Stimulated activated CD4-positive, alpha-beta T cell treated with anti-CD3 and anti-CD28 coated beads, Interleukin-2, amount 100 ng/mL, for 24 hours (primary cell): ENCODE measurements around the gene ATP6V0E2.
"Not testable (repeated sequence)": the region's sequence is repeated elsewhere in the genome, so short reads cannot be mapped to it uniquely, and the experiment has no call there.

Experiments
- DNase-seq, 2 donors: peaks; one replicate each; pipeline ENCODE4 v3.0.0-alpha.2; 2020

The ATP6V0E2 gene

DNA sequence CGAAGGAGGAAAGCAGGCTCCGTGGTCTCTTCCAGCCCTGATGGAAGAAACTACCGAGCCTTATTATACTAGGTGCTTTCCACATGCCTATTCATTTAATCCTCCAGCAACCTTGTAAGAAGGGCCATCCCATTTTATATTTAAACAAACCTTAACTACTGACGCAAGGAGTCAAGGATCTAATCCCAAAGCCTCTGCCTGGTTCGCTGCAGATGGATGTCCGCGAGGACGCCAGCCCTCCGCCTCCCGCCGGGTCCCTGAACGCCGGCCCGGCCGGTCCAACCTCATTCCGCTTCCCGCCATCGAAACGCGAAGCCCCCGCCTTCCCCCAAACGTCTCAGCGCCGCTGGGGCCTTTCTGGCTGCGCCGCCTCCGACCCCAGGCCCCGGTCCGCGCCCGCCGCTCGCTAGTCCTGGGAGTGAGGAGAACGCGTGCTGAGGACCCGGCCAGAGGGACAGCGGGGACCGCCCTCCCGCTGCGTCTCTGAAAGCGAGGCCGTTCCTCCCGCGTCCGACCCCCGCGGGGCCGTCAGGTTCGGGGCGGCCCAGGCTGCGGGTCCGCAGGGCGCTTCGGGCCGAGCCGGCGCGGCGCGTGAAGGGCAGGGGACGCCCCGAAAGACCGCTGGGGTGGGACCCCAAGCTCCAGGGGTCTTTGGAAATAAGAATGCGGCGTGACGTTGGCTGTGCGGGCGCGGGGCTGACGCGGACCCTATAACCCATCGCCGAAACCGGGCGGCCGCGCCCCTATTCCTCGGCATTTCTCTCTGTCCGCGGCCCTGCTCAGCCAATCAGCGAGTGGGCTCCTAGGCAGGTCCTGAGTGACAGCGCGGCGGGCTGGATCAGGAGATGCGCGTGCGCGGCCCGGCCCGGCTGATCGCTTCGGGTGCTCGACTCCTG is at the start of gene ATP6V0E2:
Gene ATP6V0E2, plus strand, starts transcription at position 896 of the 896 bp plus-strand sequence. CDS start 97 bp downstream, outside the sequence.
- peak; percentile 93 to 96 for DNase-seq

DNA sequence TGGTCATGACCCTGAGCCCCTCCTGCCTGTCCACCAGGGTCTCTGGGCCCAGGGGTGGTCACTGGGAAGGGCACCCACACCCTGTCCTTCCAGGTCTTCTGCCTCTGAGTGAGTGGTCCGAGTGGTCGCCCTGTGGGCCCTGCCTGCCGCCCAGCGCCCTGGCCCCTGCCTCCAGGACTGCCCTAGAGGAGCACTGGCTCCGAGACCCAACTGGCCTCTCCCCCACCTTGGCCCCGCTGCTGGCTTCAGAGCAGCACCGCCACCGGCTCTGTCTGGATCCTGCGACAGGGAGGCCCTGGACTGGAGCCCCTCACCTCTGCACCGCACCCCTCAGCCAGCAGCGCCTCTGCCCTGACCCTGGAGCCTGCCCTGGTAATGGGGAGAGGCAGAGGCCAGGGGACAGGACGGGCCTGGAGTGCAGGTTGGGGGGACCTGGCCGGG is 49.4 kb upstream of the ATP6V0E2 start:
- DNase-seq, result no peak

DNA sequence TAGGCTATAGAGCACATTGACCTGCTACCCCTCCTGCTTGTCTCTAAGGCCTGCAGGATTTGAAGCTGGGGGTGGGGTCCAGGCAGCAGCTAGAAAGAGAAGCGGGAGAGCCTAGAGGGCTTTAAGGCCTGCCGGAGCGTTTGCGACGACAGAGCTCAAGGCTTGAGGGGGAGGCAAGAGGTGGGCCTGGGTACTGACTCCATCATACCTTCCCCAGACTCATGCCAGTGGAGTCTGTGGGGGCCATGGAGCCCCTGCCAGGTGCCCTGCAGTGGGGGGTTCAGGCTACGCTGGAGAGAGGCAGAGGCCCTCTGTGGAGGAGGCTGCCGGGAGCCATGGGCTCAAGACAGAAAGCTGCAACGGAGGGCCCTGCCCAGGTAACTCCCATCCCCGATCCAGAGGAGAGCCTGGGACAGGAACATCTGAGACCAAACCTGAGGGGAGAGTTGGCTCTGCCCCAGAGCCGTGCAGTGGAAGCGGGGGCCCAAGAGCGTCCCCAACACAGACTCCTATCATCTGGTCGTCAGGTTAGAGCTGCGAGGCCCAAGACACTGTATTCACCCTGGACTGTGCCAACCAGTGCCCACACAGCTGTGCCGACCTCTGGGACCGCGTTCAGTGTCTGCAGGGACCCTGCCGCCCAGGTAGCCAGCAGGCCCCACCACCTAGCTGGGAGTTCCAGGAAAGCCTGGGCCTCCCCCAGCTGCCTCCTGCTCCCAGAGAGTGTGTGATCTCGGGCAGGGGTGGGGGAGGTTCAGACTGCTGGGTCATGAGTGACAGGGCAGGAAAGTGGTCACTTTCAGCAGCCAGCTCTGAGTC is 48.8 kb upstream of the ATP6V0E2 start:
- no peak for DNase-seq

DNA sequence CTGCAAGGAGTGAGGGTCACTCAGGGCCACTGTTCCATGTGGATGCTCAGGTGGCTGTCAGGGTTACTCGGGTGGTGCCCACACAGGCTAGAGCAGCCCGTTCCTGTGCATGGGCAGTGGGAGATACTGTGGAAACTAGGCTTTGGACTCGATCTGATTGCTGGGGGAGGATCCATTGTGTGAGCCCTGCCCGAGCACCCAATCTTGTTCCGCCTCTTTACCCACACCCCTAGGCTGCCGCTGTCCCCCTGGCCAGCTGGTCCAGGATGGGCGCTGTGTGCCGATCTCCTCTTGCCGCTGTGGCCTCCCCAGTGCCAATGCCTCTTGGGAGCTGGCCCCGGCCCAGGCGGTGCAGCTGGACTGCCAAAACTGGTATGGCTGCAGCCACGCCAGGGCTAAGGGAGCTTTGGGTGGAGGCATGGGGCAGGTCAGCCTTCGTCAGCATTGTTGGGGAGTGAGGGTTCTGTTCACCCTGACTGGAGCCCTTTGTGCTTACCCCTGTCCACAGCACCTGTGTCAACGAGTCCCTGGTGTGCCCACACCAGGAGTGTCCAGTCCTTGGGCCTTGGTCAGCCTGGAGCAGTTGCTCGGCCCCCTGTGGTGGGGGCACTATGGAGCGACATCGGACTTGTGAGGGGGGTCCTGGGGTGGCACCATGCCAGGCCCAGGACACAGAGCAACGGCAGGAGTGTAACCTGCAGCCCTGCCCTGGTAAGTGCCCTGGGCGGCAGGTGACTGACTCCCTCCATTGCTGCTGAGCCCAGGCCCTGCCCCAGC is 48.0 kb upstream of the ATP6V0E2 start:
- DNase-seq, result no peak

DNA sequence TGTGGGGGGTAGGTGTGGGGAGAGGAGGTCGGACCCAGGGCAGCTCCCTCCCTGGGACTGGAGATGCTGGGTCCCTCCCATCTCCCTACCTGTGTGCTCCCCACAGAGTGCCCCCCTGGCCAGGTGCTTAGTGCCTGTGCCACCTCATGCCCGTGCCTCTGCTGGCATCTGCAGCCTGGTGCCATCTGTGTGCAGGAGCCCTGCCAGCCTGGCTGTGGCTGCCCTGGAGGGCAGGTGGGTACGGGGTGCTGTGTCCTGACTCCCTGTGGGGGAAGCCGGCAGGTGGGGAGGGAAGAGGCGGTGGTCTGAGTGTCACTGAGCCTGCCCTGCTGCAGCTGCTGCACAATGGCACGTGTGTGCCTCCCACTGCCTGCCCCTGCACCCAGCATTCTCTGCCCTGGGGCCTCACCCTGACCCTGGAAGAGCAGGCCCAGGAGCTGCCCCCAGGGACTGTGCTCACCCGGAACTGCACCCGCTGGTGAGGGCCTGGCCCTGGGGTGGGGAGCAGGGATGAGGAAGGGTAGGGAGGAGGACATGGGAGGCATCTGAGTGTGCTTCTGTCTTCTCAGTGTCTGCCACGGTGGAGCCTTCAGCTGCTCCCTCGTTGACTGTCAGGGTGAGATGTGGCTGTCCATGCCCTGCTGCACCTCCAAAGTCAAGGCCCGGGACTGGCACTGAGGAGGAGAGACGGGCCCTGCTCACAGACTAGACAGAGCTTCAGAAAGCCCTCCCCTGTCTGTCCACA is 47.3 kb upstream of the ATP6V0E2 start:
- DNase-seq, result no peak

DNA sequence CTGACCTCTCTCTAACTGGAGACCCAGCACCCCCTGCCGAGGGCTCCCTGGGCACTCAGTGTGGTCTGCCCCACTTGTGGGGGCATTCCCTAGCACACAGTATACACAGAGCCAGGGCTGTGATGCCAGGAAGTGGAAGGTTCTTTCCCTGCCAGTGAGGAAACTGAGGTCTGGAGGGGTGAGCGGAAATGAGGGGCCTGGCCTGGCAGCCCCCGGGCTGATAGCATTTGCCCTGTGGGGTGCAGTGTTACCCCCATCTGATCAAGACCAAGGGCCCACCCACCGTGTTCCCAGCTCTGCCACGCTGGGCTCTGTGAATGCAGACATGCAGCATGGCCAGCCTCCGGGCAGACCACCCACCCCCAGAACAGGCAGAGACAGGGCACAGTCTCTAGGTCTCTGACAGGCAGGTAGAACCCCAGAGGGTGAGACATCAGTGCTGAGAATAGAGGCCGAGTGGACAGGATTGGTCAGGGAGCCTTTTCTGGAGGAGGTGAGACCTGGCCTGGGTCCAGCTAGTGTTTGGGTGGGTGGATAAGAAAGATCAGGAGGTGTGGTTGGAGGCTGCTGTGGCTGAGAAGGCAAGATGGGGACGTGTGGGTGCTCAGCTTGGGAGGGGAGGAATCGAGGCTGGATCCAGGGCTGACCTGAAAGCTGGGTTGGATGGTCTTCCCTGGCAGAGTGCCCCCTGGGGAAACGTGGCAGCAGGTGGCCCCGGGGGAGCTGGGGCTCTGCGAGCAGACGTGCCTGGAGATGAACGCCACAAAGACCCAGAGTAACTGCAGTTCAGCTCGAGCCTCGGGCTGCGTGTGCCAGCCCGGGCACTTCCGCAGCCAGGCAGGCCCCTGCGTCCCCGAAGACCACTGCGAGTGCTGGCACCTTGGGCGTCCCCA is 46.4 kb upstream of the ATP6V0E2 start:
- no peak for DNase-seq

DNA sequence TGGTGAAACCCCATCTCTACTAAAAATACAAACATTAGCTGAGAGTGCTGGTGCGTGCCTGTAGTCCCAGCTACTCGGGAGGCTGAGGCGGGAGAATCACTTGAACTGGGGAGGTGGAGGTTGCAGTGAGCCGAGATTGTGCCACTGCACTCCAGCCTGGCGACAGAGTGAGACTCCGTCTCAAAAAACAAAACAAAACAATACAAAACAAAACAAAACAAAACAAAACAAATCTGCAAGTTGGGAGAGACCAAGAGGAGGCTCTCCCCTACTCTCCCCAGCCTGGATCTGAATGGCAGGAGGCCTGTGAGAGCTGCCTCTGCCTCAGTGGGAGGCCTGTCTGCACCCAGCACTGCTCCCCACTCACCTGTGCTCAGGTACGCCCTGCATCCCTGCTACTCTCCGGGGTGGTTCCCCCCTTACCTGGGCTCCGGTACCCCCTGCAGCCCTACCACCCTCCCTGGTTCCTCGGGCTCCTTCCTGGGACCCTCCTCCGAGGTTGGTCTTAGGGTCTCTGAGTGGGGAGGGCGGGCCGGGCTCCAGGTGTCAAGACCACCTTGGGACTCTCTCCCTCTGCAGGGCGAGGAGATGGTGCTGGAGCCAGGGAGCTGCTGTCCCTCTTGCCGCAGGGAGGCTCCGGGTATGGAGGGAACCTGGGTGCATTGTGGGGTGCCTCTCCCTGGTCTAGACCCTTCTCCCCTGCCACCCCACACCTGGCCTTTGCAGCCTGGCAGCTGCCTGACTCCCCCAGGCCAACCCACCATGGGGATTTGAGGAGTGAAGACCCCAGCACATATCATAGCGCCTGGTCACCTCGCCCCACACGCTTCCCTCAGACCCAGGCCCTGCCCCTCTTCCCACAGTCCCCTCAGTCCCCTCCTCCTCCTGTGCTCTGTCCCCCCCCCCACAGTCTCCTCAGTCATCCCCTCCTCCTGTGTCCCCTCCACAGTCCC is 45.1 kb upstream of the ATP6V0E2 start:
- DNase-seq, result no peak

DNA sequence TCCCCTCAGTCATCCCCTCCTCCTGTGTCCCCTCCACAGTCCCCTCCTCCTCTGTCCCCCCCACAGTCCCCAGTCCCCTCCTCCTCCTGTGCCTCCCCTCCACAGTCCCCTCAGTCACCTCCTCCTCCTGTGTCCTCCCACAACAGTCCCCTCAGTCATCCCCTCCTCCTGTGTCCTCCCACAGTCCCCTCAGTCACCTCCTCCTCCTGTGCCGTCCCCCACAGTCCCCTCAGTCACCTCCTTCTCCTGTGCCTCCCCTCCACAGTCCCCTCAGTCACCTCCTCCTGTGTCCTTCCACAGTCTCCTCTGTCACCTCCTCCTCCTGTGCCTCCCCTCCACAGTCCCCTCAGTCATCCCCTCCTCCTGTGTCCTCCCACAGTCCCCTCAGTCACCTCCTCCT is 43.2 kb upstream of the ATP6V0E2 start:
- not testable (repeated sequence) for DNase-seq

DNA sequence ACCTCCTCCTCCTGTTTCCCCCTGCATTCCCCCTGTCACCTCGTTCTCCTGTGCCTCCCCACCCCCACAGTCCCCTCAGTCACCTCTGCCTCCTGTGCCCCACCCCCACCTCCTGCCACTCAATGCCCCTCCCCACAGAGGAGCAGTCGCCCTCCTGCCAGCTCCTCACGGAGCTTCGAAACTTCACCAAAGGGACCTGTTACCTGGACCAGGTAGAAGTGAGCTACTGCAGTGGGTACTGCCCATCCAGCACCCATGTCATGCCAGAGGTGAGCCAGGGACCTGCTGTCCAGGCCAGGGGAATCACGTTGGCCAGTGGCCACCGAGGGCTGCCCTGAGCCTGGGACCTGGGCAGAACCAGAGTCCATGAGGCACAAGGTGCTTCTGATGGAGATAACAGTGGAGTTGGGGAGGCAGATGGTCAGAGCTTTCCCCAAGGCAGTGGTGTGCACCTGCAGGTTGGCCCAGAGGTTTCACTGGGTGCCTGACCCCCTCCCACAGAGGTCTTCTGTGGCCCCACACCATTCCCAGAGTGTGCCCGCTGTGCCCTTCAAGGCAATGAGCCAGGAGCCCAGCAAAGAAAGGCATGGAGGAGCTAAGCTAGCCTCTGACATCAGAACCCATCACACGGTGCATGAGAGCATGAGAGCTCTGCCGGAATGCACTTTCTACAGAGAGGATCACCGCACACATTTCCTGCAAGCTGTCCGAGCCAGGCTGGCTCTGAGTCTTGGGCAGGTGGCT is 42.6 kb upstream of the ATP6V0E2 start:
- no peak for DNase-seq

DNA sequence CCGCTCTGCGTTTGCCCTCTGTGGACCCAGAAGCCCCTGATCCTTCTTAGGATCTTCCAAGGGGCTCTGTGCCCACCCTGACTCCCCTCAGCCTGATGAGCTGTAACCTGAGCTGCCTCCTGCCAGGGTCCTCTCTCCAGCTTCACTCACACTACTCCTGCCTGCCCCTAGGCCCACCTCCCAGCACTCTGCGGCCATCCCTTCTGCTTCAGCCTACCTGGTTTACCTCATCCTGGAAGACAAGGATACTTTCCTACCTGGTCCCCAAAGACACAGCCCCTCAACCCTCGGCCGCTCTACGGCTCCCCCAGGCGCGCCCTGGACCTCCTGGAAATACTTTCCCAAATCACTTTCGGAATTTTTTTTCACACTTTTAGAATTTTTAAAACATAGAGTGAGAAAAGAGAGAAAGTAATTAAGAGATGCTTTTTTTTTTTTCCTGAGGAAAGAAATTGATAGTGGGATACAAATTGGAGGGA is 42.0 kb upstream of the ATP6V0E2 start:
- DNase-seq, result no peak

DNA sequence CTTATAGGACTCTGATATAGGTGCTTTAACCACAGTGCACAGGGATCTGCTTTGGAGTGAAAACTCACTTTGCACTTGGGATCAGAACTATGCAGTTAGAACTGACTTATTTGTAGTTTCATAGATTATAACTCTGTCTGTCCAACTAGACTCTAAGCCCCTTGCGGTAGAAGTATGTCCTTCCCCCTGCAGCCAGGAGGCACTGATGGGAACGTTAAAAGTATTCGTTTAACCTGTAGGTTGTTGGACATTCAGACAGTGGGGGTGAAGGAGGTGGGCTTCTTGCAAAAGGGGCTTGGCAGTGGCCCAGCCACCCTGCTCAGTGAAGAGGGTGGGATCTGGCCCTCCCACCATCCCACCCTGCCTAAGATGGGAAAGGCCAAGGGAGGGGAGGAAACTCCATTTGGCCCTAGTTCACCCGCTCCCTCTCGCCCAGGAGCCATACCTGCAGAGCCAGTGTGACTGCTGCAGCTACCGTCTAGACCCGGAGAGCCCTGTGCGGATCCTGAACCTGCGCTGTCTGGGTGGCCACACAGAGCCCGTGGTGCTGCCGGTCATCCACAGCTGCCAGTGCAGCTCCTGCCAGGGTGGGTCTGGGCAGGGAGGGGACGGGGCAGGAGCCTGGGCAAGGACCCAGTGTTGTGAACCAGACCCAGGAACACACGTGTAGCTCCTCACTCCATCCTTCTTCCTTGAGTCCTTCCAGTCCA is 41.3 kb upstream of the ATP6V0E2 start:
- DNase-seq, result no peak

DNA sequence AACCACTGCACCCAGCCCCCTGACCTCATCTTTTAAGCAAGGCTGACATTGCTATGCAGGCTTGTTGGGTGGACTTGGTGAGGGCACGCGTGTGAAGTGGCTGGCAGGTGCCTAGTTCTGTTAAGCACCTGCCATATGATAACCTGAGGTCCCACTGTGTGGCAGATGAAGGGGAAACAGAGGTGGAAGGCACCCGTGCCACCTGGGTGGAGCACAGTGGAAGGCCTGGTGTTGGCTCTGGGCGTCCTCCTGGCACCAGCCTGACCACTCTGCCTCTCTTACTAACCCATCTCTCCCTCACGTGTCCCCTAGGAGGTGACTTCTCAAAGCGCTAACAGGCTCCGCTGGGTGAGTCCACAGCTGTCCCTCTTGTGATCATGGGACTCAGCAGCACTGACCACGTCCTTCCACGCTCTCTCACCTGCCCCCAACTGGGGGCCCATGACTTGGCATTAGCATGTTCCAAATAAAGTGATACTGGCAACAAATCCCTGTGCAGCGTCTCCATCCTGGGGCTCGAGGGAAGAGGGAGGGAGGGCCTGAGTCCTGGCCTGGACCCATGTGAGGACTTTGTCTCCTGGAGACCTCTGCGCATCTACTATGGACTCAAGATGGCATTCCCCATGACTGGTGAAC is 40.2 kb upstream of the ATP6V0E2 start:
- no peak for DNase-seq

DNA sequence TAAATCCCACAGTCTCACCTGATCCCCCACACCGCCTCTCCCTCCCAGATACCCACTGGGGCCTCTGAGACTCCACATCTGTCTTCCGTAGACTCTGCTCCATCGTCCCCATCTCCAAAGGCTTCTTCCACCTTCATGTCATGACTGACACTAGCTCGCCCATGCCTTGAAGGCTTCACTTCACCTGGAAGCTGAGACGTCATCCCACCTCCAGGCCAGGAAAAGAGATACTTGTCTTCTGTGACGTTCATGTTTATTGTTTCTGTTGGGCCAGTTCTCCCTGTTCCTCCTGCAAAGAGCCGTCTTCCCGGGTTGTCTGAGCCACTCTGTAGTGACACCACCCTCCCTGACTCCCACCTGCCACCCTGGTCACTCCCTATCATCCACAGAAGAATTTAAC is 39.2 kb upstream of the ATP6V0E2 start:
- DNase-seq, result no peak

DNA sequence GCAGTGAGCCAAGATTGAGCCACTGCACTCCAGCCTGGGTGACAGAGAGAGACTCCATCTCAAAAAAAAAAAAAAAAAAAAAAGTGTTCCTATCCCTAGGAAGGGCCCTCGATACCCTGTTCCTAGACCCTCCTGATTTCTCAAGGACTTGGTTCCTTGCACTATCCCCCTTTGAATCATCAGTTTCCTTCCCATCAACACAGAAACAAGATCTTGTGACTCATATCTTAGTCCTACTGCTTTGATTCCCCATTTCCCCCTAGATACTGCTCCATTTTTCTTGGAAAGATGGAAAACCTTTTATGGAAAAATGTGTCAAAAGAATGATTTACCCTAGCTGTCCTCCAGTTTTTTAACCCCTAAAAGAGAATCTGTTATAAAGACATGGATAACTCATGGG is 37.3 kb upstream of the ATP6V0E2 start:
- no peak for DNase-seq

DNA sequence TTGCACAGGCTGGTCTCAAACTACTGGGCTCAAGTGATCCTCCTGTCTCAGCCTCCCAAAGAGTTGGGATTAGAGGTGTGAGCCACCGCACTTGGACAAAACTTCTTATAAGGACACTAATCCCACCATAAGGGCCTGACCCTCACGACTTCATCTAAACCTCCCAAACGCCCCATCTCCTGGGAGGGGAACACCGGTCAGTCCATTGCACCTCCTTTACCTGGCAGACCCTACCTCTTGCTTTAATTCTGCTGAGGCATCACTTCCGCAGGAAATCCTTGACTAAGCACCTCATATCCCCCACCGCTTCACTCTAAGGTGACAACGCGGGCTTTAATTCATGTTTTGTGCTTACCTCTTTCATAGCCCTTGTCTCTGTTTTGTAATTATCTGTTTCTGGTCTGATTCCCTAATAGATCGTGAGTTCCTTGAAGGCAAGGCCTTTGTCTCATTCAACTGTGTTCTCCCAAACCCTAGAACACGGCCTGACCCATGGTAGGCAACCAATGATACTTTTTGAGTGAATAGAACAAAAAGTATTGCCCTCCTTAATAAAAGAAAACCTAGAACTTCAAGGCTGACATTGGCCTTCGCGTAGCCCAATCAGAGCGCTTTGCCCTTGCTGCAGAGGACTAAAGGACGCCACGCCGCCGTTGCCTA is 36.1 kb upstream of the ATP6V0E2 start:
- DNase-seq, result no peak

DNA sequence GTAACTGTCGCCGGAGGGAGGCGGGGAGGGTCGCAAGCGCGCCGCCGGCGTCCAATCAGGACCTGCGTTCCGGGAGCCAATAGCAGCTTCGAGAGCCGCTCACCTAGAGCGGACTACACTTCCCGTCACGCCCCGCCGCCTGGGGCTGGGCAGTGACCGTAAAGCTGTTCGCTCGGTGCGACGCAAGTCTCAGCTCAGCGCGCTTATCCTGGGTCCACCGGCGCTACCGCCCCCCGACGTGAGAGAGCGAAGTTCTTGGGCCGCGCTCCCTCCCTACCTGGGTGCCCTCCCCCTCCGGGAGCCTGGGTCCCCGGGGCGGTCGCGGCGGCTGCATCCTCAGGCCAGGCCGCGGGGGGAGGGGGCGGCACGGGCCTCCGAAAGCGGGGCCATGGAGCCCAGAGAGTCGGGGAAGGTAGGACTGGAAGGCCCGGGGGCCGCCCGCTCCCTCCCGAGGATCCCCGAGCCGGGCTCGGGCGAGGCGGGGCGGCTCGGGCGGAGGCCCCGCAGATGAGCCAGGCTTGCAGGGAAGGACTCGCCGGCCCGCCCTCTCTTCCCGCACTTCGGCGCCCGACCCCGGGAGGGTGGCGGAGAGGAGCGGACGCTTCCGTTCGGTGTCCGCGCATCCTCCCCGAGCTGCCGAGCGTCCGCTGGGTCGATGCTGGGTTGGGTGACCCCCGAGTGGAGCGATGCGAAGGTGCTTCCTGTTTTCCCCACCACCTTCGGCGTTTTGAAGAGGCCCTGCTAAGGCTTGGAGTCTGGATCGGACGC is 35.4 kb upstream of the ATP6V0E2 start, which contains the start of gene ZNF862:
Gene ZNF862, plus strand, starts transcription at position 152 of the 768 bp plus-strand sequence. Its CDS starts 237 bp downstream, at position 389.
- DNase-seq, result peak; percentile 95 to 97
